HG03066 (cell line): ENCODE results near the gene RAB6B.

Experiments used
- ATAC-seq: cut with Tn5 transposase; IDR thresholded peaks from one replicate; pipeline ENCODE4 v1.9.1; 2021; ENCODE audit warnings: low read depth; ENCODE audit not compliant: unreplicated experiment

RAB6B gene

DNA sequence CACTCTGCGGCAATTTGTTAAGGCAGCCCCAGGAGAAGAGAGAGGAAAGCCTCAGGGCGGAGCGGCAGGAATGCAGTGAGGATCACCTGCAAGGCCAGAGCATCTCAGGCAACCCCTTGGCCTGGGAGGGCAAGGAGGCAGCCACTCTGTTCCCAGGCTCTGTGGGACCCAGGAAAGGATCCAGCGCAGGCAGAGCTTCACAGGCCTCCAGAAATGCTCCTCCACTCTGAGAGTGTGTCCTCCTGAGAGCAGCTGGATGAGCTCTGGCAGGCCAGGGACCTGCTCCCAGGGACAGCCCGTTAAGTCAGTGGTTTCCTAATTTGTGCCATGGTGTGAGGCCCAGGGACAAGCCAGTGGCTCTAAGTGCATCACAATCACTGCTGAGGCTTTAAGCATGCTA lies 35.2 kb downstream of the RAB6B start:
- ATAC-seq = no peak

DNA sequence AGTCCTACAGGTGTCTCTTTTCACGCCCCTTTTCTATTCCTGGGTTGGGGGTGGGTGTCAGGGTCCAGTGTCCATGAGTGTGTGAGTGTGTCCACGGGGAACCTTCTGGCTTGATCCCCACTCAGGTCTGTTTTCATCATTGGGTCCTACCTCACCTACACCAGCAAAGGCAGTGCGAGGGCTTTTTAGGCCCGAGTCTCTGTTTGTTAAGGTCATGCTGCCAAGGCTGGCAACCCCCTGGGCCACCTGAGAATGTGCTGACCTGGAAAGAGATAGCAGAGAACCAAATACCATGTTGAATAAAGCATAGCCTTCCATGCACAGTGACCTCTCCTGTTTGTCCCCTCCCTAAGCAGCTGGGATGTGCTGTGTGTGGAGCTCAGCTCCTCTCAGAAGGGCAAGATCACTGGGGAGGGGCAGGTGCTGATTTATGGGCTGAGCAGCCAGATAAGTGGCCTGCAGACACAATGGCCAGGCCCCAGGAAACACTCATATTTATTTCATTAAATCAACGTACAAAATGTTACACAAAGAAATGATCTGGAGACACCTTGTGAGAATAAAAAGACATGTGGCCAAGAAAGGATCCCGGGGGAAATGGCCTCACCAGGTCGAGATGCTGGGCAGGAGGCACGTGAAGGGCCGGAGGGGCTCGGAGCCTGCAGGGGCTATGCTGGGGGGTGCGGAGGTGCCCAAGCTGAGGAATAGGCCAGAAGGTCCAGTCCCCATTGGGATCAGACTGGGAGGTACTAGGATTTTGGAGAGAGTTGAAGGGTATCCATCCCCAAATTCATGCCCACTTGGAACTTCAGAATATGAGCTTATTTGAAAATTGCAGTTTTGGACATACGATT lies 36.1 kb downstream of the RAB6B start:
- ATAC-seq = no peak

DNA sequence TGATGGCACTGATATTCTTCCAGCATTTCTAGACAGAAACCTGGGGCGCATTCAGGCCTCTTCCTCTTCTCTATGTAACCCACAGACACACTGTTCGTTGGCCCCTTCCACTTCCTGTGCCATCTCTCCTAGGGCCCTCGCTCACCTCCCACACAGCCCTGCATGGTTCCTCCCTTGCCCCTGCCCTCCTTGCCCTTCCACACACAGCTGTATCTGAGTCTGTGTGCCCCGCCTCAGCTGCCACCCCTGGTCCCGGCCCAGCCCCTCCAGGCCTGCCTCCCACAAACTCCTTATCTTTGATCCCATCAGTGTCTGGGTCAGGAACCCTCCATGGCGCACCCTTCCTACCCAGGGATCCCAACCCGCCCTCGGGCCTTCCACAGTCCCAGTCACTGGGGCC lies 37.9 kb downstream of the RAB6B start:
- ATAC-seq = no peak

DNA sequence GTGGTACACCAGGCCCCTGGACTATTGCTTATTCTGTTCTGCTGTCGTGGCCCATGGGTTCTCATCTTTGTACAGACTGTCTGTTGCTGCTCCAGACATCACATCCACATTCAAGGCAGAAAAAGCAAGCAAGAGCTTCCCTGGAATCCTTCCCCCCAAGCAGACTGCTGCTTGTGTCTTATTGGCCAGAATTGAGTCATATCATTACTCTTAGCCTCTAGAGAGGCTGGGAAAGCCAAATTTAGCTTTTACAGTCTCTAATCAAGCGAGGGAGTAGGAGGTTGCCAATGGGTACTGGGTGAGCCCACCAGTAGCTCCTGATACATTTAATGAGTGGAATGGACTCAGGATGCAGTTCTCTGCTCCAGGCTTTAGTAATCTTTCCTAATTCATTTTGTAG lies 39.4 kb downstream of the RAB6B start:
- ATAC-seq = no peak

DNA sequence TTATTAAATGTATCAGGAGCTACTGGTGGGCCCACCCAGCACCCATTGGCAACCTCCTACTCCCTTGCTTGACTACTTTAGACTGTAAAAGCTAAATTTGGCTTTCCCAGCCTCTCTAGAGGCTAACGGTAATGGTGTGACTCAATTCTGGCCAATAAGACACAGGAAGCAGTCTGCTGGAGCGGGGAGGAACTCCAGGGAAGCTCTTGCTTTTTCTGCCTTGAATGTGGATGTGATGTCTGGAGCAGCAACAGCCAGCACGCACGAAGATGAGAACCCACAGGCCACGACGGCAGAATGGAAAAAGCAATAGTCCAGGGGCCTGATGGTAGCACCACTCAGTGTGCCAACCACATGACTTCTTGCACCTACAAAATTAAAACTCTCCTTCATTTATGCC lies 39.9 kb downstream of the RAB6B start:
- no peak for ATAC-seq

DNA sequence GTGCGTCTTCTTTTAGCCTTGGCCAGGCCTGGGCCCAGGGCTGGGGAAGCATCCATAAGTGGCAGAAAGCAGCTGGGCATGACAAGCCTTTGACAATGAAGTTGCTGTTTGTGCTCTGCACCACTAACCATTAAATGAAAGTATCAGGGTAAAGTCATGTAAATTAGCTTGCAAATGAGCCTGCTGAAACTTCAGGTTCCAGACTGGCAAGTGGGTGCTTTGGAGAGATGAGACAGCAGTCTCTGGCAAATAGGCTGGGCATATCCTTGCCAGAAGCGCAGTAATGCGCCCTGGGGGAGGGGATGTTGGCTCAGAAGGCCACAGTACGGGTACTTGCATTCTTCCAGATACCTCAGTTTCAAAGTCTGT lies 40.7 kb downstream of the RAB6B start:
- no peak for ATAC-seq

DNA sequence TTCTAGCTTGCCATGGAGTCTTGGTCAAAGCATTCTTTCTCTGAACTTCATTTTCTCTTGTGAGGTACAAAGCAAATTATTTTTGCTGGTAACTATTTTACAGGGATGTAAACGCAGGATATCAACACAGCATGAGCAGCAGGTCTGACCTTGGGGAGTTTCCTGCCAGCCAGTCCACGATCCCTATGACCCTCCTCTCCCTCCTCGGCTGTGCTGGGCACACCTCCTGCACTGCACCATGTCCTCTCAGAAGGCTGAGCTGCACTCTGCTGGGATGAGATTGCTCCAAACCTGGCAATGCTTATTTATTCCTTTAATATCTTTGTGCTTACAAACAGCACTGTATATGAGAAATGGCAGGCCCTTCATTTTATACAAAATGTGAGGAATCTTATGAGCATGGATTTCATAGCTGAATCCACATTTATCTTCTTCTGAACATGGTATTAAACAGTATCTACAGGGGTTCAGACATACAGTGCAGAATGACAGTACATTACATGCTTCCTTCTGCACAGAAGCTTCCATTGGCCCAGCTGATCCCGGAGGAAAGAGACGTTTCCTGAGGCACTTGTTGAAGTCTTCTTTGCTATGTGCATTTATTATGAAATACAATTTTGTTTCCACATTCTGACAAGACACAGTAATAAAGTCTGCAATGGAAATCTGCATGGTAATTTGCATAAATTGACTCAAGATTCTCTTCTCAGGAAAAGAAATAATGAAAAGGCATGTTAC lies 41.2 kb downstream of the RAB6B start:
- ATAC-seq = no peak

DNA sequence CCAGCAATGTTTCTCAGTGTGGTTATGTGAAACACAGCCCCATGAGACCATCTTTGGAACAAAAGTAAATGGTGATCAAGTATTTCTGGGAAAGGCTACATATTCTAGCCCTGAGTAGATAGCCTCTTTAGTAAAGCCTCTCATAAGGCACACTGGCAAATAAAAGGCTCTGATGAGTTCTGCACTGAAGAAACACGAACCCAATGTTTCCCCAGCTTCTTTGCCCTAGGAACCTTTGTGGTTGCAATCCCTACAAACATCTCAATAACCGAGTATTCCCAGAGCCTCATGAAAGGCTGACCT lies 41.8 kb downstream of the RAB6B start:
- no peak for ATAC-seq

DNA sequence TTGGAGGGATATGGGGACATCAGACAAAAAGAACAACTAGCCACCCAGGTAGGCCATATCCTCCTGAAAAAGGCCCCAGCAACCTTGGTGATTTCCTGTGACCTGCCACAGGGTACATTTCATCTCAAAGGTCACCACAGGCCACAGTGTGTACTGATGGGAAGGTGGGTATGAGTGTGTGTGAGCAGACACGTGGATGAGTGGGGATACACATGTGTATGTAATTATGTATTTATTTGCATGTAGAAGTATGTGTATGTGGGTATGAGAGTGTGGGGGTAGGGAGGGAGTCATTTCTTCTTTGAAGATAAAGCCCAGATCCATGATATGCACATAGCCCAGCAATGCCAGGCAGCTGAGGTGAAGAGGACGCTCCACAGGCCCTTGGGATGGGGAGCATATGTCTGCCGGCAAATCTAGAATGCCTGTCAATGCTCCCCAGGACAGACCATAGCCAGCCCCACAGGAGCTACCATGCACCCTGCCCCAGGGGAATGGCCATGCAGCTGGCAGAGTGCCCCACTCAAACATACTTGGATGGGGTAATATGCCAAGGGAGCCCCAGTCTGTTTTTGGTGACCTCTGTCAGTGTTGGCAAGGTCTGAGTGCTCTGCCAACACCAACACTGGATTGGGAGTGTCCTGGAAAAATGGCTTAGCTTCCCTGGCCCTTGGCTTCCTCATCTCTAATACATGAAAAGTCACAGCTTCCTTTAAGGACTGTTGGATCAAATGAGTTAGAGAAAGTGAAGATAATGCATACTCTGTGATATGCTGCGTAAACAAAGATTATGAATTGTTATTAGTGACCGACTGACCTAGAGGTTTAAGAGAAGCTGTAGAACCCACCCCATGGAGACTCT lies 42.4 kb downstream of the RAB6B start:
- ATAC-seq = no peak

DNA sequence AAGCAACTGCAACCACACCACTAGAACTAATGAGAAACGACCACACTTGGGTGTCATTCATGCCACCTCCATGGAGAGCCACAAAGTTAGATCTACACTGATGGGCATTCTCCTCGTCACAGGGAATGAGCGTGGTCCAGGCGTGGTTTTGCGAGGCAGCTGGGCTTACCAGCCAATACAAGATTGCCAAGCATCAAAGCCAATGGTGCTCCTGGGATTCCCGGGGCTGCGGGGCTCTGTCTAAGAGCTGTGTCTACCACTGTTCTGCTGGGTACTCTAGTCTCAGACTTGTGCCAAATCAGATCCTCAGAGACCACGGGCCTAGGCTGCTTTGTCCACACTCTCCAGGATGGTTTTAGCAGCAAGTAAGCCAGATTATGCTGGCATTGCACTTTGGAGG lies 43.8 kb downstream of the RAB6B start:
- ATAC-seq = peak; percentile 6

DNA sequence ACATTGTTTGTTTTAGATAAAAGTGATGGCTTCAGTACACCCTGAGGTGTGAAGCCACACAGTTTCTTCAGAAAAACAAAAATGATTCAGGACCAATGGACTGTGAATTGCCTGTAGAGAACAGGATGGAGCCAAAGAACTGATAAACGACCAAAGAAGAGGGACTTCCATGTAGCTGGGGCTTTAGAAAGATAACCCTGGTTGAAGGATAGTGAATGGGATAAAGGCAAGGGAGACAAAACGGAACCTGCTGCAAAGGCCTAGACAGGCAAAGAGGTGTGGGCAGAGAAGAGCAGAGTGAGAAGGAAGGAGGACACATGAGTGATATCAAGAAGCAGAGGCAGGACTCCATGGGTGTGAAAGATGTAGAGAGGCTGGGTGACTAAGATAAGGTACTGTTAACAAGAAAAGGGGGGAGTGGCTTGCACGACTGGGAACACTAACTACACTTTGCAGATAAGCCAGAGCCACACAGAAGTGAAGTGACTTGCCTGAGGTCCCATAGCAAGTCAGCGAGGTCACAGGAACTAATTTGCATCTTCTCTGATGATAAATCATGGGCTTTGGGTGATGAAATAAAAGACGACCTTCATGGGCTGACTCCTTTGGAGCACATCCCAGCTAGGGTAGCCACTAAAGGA lies 44.3 kb downstream of the RAB6B start:
- ATAC-seq = peak; percentile 47

DNA sequence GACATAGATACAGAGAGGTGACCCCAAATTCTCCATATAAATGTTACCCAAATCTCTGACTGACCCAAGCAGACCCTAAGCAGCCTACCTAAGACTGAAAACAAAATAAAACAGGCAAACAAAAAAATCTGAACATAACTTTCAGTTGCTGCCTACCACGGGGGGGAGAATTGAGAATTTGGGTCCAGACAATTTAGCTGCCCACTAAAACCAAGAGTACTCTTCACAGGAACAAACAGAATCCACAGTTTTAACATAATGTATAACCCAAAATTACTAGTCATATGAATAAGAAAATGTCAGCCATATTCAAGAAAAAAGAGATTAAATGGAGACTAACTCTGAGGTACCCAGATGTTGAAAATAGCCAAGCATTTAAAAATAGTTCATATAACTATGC lies 45.6 kb downstream of the RAB6B start:
- no peak for ATAC-seq

DNA sequence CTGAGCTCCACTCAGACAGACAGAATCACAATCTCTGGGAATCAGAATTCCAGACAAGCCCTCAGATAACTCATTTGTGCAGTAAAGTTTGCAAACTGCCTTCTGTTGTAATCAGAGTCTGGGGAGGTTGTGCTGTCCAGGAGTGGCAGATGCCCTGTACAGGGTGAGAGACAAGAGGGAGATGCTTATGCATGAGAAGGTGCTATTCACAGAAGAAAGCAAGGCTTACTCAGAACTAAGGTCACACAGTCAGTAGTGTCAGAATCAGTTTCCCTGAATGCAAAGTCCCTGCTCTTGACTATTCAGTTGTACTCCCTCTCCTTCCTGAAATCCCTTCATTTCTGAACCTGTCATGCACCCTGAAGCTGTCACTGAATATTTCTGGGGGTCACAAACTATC lies 46.3 kb downstream of the RAB6B start:
- no peak for ATAC-seq

DNA sequence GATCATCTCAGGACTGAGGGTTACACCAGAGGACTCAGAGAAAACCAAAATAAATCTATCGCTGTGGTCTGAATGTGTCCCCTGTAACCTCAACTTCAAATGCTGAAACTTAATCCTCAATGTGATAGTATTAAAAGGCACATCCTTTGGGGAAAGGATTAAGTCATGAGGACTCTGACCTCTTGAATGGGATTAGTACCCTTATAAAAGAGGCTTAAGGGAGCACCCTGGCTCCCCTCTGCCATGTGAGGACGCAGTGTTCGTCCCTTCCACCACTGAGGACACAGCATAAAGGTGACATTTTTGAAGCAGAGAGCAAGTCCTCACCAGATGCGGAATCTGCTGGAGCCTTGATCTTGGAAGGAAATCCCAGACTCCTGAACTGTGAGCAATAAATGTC lies 50.6 kb downstream of the RAB6B start:
- no peak for ATAC-seq

DNA sequence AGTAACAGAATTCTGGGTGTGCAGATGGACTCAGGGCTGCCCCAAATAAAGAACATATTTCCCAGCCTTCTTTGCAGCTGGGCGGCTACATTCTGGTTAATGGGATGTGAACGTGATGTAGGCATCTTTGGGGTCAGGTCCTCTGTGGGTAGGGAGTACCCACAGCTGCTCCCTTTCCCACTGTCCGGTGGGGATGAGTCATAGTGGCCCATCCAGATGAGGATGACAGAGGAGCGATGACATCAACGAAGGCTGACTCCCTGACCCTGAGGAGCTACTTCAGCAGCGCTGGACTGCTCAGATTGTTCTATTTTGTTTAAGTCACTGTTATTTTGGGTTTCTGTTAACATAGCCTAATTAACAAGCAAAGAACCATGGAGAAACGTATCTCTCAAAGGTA lies 52.0 kb downstream of the RAB6B start:
- no peak for ATAC-seq

DNA sequence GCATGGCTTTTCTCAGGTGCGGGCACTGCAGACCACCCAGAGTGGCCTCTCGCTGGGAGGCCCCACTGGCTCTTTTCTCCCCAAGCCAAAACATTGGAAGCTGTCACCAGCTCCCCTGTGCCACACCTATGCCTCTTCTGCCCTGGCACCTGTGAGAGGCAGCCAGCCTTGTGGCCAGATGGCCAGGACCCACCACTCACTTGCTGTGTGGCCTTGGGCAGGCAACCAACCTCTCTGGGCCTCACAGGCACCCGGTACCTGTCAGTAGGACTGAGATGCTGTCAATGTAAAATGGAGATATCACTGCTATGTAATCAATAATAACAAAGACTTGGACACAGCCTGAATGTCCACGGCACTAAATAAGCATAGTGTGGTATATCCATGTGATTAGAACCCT lies 53.5 kb downstream of the RAB6B start:
- ATAC-seq = no peak

DNA sequence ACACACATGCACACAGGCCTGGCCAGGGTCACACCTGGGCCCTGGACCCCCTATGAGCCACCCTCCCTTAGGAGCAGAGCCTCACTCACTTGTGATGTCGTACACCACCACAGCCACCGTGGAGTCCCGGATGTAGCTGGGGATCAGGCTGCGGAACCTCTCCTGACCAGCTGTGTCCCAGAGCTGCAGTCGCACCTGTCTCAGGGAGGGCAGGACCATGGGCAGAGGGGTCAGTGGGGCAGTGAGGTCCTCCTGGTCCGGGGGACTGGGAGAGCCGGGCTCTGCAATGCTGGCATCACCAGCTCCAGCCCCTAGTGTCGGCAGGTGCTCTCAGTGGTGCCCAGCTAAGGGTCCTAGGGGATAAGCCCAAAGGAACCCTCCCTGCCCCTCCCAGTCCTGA lies 54.5 kb downstream of the RAB6B start:
- ATAC-seq = no peak

DNA sequence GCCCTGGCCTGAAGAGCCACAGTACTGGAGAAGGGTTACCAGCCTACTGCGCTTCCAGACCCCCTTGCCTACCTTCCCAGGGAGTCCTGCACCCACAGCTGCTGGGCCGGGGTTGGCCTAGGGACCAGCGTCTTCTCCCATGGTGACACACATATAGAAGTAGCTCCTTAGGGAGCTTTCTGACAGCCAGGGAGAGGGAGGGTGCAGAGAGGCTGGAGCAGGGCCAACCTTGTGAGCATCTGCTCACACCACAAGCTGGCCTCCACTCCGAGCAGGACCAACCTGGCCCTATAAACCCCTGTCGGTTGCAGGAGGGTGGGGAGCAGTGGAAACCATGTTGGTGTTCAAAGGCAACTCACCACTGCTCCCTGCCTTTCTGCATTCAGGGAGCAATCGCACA lies 54.9 kb downstream of the RAB6B start:
- no peak for ATAC-seq

DNA sequence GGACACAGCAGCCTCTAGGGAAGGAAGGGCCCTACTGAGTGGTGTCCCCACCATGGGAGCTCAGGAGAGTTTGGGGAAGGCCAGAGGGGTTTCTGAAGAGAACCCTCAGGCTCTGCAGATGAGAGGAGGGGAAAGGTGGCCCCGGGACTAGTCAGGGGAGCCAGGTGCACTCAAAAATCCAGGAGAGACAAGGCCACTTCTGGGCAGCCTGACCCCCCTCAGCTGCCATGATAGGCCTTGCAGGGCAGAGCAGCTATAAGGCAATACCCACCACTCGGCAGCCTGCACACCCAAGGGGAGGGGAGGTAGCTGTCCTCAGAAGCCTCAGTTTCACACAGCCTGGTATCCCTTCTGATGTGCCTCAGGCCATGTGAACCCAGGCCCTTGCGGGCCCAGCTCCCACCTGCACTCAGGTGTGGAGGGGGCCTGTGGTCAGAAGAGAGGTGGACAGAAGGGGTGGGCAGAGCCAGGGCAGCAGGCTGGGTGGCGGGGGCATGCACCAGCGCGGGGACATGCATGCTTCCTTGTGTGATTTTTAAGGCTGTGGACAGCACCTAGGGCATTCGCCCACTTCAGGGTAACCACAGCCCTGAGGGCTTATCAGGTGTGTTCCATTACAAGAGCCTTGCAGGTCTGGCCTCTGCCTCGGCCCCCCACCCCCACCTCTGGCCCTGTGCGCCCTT lies 55.5 kb downstream of the RAB6B start:
- no peak for ATAC-seq
